Suppressor macrophage treated with lipopolysaccharide for 1 hour (primary cell): ENCODE results near the gene TMEM192.
"Not testable (repeated sequence)": the region's sequence is repeated elsewhere in the genome, so short reads cannot be mapped to it uniquely, and the experiment has no call there.

Experiments
- DNase-seq, 3 donors: peaks; one replicate each; pipeline ENCODE4 v3.0.0-alpha.2; 2020 to 2022

Gene TMEM192

GRCh38 chr4:165112368-165113121 lies at the start of gene TMEM192:
TSS of gene TMEM192 (minus strand) at chr4:165112860. CDS start at chr4:165112773, 87 bp downstream.
- peak; percentile 91 to 96 (median 93) for DNase-seq

- no peak for DNase-seq
Observed at GRCh38 chr4:165158762-165159161, 46.1 kb upstream of the TMEM192 start.

GRCh38 chr4:165156906-165157305 lies 44.2 kb upstream of the TMEM192 start:
- DNase-seq, result no peak

GRCh38 chr4:165154482-165154881 lies 41.8 kb upstream of the TMEM192 start:
- no peak for DNase-seq

GRCh38 chr4:165152527-165152926 lies 39.9 kb upstream of the TMEM192 start:
- no peak for DNase-seq

GRCh38 chr4:165151734-165152133 lies 39.1 kb upstream of the TMEM192 start:
- DNase-seq, result no peak

GRCh38 chr4:165150545-165150944 lies 37.9 kb upstream of the TMEM192 start:
- DNase-seq, result no peak

- no peak for DNase-seq
Observed at GRCh38 chr4:165138843-165139242, 26.2 kb upstream of the TMEM192 start.

- no peak for DNase-seq
Observed at GRCh38 chr4:165137205-165137604, 24.5 kb upstream of the TMEM192 start.

GRCh38 chr4:165136529-165136928 lies 23.9 kb upstream of the TMEM192 start:
- DNase-seq, result no peak

- DNase-seq, result peak; percentile 52 to 75 (median 73)
Observed at GRCh38 chr4:165133150-165133549, 20.5 kb upstream of the TMEM192 start.

- peak; percentile 77 to 87 (median 80) for DNase-seq
Observed at GRCh38 chr4:165131247-165131832, 18.7 kb upstream of the TMEM192 start.

GRCh38 chr4:165129924-165130323 lies 17.3 kb upstream of the TMEM192 start:
- no peak for DNase-seq

- DNase-seq, result not testable (repeated sequence)
Observed at GRCh38 chr4:165125869-165126499, 13.3 kb upstream of the TMEM192 start.

- no peak for DNase-seq
Observed at GRCh38 chr4:165124488-165124887, 11.8 kb upstream of the TMEM192 start.

- no peak for DNase-seq
Observed at GRCh38 chr4:165118256-165118909, 5.7 kb upstream of the TMEM192 start.

- no peak for DNase-seq
Observed at GRCh38 chr4:165115301-165115700, 2.6 kb upstream of the TMEM192 start.

GRCh38 chr4:165111906-165112367 lies 723 bp downstream of the TMEM192 start:
- no peak for DNase-seq

- DNase-seq, result no peak
Observed at GRCh38 chr4:165106518-165106917, 6.1 kb downstream of the TMEM192 start.

- DNase-seq, result no peak
Observed at GRCh38 chr4:165101641-165102040, 11.0 kb downstream of the TMEM192 start.

GRCh38 chr4:165096776-165097175 lies 15.9 kb downstream of the TMEM192 start:
- DNase-seq, result peak in 1 of 3 donors; percentile 10

- no peak for DNase-seq
Observed at GRCh38 chr4:165095291-165095690, 17.4 kb downstream of the TMEM192 start.

- no peak for DNase-seq
Observed at GRCh38 chr4:165094873-165095272, 17.8 kb downstream of the TMEM192 start.
